ENCODE data around the gene ARV1.

The ARV1 gene

GRCh38 chr1:230978491-230979388, at the start of gene ARV1, which contains the start of gene TTC13:
ARV1 (plus strand) TSS chr1:230979094; CDS start chr1:230979106, 12 bp downstream.
TTC13 (minus strand) TSS chr1:230978861; CDS start chr1:230978830, 31 bp downstream.
- DNase-seq, result peak; percentile 94

DNA sequence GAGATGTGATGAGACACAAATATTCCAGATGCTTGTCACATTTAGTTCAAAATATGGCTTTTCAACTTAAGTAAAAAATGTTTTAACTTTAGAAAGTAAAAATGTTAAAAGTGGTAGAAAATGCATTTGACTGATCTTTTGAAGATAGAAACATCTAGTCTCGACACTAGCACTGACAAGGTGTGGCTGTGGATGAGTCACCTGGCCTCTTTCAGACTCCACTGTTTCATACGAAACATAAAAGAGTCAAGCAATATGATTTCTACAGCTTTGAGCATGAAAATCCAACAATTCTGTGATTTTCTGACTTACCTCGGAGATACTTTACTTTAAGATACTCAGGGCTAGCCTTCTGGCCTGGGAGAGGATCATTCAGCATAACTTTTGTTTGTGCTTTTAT, 47.9 kb upstream of the ARV1 start:
- no peak for DNase-seq

DNA sequence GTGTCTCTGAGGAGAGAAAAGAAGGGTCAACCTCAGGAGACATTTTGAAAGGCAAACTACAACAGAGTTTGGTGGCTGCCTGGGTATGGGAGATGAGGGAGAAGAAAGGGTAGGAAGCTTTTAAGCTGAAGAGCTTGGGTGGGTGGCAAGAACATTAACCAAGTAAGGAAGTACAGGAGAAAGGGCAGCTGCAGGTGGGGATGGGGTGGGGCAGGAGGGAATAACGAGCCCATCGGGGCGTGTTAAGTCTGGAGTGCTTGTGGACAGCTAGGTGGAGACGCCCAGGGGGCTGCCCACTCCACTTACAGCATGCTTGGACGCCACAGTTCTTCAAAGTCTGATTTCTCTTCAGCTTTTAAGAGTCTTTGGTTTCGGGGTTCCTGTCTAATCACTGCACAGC, 43.0 kb upstream of the ARV1 start:
- no peak for DNase-seq

DNA sequence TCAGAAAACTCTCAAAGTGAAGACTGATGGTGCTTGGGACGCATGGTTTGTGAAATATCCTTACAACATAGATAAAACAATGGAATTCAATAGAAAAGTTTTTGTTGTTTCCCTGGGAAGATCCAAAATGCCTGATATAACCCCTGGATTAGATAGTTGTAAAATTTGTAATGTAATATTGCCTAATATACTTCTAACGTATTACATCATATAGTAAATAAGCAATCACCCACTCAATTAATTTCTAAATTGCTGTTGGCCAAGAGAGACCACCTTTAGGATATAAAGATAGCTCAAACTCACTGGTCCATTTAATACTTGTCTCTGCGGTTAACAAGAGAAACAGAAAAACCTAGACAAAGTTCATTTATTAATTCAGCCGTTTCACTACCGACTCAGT, 42.4 kb upstream of the ARV1 start:
- no peak for DNase-seq

- DNase-seq, result no peak
These were observed 41.5 kb upstream of the ARV1 start for GRCh38 chr1:230937371-230937770.

DNA sequence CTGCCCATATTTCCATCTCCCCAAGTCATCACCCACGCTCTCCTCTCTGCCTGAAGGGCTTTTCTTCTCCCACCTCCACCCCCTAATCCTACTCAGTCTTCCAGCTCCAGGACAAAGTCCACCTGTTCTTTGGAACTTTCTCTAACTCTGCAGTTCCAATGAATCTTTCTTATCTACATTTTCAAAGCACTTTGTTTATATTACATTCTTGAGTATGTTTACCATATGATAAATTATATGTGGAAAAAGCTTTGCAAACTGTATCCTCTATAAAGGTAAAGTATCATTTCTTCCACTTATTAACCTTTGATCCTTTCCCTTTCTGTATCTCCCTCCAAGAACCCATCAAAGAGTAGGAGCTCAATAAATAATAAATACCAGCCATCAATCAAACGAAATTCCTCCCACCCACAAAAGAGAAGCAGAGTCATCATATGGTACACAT, 39.9 kb upstream of the ARV1 start:
- DNase-seq, result no peak

DNA sequence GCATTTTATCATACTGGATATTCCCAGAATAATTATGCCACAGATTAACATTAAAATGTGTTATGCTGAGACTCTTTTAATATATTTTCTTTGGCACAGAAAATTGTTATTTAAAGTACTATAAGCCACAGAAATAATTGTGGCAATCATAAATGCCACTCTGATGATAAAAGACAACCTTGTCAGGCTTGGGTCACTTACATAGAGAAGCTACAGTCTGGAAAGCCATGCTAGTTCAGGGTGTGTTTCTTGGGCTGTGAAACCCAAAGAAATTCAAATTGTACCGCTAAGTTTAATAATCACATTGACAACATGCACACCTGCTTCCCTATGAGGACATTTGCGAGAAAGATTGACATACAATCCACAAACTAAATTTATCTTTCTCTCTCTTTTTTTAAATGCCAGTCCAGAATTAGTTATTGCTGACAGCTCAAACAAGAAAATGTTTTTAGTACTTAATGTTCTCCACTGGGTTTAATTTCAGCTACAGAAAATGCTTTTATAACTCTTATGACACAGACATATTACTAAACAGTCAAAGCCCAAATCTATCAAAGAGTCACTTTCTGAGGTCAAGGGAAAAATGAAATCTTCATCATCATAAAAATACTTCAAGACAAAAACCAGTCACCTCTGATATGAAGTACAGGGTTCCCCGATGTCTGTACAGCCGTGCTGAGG, 38.9 kb upstream of the ARV1 start:
- no peak for DNase-seq

- DNase-seq, result no peak
These were observed 38.0 kb upstream of the ARV1 start for GRCh38 chr1:230940848-230941247.

GRCh38 chr1:230943048-230943593, 35.8 kb upstream of the ARV1 start:
- DNase-seq, result no peak

GRCh38 chr1:230948301-230948700, 30.6 kb upstream of the ARV1 start:
- DNase-seq, result no peak

DNA sequence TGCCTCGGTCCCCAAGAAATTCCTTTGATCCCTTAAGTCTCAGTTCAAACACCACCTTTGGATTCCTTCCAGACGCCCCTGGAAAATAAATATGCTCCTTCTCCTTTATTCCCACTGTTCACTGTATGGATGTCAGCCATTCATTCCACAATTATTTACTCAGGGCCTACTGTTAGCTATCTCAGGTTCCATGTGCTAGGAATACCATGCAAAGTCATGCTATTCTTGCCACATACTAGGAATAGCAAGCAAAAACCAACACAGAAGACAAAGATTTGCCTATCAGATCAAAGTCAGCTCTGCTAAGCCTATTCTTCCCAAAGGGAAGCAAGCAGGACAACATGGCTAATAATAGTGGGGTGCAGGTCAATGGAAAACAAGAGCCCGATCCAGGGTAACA, 30.0 kb upstream of the ARV1 start:
- no peak for DNase-seq

DNA sequence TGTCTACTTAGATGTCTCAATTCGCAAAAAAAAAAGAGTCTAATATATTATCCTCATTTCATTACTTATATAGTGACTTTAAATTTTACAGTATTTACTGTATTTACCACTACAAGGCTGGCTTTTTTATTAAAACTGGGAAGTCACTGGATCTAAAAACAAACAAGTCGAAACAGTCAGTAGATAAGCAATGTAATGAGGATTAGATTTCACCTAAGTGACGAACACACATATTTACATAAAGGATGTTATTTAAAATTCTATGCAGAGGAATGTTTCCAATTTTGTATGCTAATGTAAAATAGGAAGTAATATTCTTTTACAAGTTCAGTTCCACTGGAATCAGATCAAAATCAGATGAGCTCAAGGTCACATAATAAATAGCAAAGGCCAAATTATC, 28.5 kb upstream of the ARV1 start:
- no peak for DNase-seq

DNA sequence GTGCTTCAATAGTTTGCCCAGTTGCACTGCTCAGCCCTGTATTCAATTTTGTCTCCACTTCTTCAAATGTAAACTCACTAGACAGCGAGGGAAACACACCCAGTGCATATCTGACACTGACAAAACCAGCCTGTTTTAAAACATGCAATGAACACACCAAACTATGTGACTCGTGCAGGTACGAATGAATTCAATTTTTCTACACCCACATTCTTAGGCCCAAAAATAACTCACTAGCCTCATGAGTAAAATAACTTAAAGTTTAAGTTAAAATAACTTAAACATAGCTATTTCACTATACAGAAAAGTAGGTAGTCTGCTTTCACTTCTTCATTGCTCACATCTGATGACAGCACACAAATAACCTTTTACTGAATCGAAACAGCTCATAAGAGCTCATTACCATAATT, 21.3 kb upstream of the ARV1 start:
- no peak for DNase-seq

DNA sequence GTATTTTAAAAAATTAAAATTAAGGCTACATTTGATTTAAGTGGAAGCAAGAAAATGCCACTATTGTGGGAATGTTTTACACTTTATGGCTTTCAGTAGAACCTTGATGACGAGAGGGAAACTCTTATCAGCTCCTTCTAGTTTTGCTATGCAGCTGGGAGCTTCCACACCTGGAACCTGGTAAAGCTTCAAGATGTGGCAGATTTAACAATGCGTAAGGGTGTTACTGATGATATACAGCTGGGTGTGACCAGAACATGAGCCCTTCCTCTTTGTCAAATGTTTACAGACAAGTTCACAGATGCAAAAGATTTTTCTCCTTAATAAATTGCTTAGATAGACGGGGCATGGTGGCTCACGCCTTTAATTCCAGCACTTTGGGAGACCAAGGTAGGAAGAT, 20.5 kb upstream of the ARV1 start:
- DNase-seq, result no peak

GRCh38 chr1:230964896-230965295, 14.0 kb upstream of the ARV1 start:
- no peak for DNase-seq

GRCh38 chr1:230965535-230965934, 13.4 kb upstream of the ARV1 start:
- DNase-seq, result no peak

DNA sequence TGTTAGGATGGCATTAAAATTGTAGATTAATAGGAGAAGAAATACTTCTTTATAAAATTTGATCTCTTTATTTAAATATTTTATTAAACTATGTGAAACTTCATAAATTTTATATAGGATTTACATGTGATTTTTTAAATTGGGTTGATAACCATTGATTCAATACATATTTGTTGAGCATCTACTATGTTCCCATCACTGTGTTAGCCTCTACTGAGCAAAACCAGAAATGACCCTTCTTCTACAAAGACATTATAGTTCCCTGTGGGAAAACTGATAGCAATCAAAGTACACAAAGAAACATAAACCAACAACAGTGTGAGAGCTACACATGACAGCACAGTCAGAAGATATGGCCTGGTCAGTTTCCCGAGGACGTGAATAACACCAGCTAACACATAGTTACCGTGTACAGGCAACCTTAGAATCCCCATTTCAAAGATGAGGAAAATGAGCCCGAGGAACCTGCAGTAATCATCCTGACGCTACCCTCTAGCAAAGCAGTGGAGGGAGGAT, 12.5 kb upstream of the ARV1 start:
- no peak for DNase-seq

DNA sequence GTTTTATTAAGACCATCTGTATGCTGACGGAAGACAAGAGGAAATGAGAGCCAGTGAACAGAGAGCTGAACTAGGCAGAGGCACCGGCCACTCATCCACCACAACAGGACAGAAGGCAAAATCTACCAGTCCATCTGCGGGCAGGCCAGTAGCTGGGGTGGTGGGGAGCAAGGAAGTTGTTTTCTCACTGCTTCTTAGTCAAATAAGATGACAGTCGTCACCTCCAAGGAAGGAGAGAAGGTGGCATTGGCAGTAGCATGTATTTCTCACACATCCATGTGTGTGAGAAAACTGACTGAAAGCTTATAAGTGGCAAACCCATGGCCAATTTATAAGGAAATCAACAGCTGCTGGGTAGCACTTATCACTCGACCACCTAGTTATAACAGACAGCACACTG, 8.5 kb upstream of the ARV1 start:
- DNase-seq, result no peak

DNA sequence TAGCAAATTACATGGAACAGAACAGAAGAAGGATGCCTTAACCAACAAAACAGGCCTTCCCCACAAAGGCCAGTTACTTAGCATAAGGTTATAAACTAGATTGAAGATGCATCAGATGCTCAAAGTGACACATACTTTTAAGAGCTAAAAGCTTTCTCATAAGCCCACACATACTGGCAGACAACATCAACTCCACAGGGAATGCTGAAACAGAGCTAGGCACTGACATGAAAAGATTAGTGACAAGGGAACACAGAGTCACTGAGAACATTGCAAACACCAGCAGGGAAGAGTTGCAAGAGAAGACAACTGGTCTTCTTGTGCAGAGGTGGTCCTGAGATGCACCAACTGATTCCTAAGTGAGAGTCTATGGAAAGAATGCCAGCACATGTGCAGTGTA, 7.1 kb upstream of the ARV1 start:
- DNase-seq, result no peak

DNA sequence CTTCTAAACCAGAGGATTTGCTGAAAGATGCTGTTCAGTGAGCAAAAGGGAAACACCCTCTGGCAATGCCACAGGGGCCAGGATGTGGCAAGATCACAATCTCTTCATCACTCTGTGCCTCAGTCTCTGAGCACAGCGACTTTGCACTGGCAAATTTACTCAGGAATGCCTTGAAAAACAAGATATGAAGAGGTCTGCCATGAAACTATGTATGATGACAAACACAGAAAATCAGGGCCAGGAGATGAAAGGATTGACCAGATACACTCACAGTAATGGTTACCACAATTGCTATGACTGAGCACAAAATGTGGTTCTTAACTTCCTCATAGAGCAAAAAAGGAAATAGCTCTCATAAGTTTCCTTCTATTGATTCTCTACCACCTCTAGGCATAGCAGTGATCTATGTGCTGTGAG, 6.0 kb upstream of the ARV1 start:
- DNase-seq, result no peak

DNA sequence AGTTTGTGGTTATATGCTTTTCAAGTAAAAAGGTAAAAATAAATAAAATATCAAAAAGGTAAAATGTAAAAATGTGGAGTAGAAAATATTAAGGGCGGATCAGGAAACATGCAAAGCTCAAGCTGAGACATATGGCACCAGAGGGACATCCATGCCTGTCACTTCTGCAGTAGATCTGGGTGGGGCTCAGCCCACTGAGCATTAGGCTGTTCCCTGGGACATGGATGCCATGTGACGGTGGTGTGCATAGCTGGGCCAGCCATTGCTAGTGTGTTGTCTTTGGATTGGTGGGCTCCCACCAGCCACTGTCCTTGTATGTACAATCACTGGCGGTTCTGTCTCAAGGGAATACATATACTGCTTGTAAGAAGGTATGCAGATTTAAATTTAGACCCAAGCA, 3.3 kb upstream of the ARV1 start:
- DNase-seq, result no peak

DNA sequence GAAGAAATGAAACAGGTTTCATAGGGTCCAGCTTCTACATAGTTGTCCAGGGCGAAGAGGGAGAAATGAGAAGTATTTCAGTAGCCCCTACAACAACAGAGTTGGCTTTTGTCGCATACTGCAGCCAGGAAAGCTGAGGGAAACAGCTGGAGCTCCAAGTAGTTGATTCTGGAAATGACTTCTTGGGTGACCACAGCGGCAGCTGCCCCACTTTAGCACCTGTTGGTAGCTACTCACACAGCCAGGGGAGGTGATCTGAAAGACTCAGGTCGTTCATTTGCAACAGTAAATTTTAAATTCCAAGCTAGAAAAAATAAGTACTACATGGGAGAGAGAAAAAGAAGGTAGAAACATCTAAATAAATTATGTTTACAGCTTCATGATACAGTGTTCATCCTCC, 2.5 kb upstream of the ARV1 start:
- no peak for DNase-seq
